Measurements from ENCODE around the gene SMG6.

- TF ChIP-seq CTCF (IDR thresholded peaks at IDR 0.05; ENCODE audit: low read length) (no peak), EZH2 (IDR thresholded peaks at IDR 0.05; ENCODE audit: borderline replicate concordance, low read length) (no peak)
These were observed 259.8 kb downstream of the SMG6 start for GRCh38 chr17:2043785-2044184.

Data from OCI-LY1 (cell line).